NK-92 (cell line): Measurements from ENCODE around the gene DAD1.
"Not testable (repeated sequence)": the region's sequence is repeated elsewhere in the genome, so short reads cannot be mapped to it uniquely, and the experiment has no call there.

Experiments
- DNase-seq: peaks from one replicate; lab custom pipeline; 2025; ENCODE audit not compliant: unreplicated experiment; lab: John Stamatoyannopoulos, UW

Gene DAD1

DNA sequence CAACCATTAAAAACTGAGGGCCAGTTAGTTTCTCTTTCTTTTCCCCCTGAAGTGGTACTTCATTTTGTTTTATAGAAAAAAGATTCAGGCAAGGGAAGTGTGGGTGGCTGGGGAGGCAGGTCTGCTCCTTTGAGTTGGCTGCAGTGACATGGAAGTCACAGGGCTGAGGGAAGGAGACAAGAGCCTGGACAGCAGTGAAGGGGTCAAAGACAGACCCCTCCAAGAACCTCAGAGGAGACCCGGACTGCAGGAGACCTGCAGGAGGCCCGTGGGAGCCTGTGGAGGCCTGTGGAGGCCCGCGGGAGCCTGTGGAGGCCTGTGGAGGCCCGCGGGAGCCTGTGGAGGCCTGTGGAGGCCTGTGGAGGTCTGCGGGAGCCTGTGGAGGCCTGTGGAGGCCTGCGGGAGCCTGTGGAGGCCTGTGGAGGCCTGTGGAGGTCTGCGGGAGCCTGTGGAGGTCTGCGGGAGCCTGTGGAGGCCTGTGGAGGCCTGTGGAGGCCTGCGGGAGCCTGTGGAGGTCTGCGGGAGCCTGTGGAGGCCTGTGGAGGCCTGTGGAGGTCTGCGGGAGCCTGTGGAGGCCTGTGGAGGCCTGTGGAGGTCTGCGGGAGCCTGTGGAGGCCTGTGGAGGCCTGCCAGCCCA lies 35.0 kb downstream of the DAD1 start:
- DNase-seq: not testable (repeated sequence)

DNA sequence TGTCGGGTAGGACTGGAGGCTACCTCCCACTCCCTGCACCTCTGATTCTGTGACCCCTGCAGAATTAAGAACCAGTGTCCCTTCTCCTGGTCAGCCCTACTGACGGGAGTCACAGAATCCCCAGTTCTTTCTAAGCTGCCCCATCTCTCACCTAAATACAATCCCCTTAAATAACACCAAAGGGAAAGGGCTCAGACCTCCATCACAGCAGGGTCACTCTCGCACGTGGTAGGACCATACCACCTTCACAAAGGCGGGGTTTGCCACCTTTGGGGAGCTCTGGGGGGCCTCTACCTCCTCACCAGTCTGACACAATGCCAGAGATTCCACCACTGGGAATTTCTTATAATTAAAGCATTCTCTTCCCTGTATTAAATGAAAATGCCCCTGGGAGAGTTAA lies 35.6 kb downstream of the DAD1 start:
- no peak for DNase-seq

DNA sequence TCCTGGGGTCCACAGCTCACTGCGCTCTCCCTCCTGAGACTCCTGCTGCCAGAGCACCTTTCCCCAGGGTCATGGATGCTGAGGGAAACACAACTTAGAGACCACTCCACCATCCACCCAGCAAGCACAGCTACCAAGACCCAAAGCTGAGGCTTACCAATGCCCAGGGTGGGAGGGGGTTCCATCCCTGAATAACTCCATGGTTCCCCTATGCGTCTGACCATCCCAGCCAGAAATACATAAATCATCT lies 36.3 kb downstream of the DAD1 start:
- no peak for DNase-seq

DNA sequence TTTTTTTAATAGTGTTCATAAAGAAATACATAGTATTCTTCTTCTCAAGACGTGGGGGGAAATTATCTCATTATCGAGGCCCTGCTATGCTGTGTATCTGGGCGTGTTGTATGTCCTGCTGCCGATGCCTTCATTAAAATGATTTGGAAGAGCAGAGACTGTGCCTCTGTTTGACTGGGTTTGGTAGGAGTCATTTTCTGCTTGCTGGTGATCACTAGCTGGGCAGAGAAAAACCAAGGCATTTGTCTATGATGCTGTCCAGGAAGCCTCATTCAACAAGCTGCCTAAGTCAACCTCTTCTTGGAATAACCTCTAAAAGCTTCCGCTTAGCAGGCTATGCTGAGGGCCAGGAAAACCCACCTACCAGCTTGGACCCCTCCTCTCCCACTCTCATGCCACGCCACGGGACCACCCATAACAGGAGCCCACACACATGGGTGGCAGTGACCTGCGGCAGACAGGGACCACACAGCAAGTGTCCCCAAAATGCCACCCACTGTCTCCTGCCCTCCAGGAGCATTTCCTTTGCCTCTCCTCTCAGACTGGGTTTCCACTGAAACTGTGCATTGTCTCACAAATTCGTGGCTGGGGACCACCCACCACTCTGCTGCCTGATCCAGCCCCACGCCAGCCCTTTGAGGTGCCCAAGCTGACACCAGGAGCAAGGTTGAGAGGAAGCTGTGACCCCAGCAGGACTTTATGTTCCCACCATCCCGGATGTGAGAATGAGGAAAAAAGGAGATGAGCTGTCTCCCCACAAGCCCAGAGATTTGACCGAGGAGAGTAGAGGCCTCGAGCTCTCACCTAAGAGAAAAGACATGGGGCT lies 36.8 kb downstream of the DAD1 start:
- no peak for DNase-seq

DNA sequence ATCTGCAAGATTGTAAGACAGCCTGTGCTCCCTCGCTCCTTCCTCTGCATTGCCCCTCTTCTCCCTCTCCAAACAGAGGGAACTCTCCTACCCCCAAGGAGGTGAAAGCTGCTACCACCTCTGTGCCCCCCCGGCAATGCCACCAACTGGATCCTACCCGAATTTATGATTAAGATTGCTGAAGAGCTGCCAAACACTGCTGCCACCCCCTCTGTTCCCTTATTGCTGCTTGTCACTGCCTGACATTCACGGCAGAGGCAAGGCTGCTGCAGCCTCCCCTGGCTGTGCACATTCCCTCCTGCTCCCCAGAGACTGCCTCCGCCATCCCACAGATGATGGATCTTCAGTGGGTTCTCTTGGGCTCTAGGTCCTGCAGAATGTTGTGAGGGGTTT lies 37.4 kb downstream of the DAD1 start:
- DNase-seq: no peak

DNA sequence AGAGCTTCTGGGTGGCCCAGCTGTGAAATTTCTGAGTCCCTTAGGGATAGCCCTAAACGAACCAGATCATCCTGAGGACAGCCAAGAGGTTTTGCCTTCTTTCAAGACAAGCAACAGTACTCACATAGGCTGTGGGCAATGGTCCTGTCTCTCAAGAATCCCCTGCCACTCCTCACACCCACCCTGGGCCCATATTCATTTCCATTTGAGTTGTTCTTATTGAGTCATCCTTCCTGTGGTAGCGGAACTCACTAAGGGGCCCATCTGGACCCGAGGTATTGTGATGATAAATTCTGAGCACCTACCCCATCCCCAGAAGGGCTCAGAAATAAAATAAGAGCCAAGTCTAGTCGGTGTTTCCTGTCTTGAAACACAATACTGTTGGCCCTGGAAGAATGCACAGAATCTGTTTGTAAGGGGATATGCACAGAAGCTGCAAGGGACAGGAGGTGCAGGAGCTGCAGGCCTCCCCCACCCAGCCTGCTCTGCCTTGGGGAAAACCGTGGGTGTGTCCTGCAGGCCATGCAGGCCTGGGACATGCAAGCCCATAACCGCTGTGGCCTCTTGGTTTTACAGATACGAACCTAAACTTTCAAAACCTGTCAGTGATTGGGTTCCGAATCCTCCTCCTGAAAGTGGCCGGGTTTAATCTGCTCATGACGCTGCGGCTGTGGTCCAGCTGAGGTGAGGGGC lies 38.9 kb downstream of the DAD1 start:
- DNase-seq: no peak

DNA sequence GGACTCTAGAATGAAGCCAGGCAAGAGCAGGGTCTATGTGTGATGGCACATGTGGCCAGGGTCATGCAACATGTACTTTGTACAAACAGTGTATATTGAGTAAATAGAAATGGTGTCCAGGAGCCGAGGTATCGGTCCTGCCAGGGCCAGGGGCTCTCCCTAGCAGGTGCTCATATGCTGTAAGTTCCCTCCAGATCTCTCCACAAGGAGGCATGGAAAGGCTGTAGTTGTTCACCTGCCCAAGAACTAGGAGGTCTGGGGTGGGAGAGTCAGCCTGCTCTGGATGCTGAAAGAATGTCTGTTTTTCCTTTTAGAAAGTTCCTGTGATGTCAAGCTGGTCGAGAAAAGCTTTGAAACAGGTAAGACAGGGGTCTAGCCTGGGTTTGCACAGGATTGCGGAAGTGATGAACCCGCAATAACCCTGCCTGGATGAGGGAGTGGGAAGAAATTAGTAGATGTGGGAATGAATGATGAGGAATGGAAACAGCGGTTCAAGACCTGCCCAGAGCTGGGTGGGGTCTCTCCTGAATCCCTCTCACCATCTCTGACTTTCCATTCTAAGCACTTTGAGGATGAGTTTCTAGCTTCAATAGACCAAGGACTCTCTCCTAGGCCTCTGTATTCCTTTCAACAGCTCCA lies 39.6 kb downstream of the DAD1 start:
- DNase-seq: no peak

DNA sequence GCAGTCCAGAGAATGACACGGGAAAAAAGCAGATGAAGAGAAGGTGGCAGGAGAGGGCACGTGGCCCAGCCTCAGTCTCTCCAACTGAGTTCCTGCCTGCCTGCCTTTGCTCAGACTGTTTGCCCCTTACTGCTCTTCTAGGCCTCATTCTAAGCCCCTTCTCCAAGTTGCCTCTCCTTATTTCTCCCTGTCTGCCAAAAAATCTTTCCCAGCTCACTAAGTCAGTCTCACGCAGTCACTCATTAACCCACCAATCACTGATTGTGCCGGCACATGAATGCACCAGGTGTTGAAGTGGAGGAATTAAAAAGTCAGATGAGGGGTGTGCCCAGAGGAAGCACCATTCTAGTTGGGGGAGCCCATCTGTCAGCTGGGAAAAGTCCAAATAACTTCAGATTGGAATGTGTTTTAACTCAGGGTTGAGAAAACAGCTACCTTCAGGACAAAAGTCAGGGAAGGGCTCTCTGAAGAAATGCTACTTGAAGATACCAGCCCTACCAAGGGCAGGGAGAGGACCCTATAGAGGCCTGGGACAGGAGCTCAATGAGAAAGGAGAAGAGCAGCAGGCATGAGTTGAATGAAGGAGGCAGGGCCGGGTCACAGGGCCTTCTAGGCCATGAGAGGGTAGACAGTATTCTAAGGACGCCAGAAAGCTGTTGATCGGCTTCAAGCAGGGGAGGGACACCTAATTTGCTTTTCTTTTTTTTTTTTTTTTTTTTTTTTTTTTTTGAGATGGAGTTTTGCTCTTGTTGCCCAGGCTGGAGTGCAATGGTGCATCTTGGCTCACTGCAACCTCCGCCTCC lies 40.9 kb downstream of the DAD1 start:
- DNase-seq: no peak

DNA sequence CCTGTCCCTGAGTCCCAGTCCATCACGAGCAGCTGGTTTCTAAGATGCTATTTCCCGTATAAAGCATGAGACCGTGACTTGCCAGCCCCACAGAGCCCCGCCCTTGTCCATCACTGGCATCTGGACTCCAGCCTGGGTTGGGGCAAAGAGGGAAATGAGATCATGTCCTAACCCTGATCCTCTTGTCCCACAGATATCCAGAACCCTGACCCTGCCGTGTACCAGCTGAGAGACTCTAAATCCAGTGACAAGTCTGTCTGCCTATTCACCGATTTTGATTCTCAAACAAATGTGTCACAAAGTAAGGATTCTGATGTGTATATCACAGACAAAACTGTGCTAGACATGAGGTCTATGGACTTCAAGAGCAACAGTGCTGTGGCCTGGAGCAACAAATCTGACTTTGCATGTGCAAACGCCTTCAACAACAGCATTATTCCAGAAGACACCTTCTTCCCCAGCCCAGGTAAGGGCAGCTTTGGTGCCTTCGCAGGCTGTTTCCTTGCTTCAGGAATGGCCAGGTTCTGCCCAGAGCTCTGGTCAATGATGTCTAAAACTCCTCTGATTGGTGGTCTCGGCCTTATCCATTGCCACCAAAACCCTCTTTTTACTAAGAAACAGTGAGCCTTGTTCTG lies 41.6 kb downstream of the DAD1 start:
- no peak for DNase-seq

DNA sequence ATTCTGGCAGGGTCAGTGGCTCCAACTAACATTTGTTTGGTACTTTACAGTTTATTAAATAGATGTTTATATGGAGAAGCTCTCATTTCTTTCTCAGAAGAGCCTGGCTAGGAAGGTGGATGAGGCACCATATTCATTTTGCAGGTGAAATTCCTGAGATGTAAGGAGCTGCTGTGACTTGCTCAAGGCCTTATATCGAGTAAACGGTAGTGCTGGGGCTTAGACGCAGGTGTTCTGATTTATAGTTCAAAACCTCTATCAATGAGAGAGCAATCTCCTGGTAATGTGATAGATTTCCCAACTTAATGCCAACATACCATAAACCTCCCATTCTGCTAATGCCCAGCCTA lies 42.3 kb downstream of the DAD1 start:
- no peak for DNase-seq

DNA sequence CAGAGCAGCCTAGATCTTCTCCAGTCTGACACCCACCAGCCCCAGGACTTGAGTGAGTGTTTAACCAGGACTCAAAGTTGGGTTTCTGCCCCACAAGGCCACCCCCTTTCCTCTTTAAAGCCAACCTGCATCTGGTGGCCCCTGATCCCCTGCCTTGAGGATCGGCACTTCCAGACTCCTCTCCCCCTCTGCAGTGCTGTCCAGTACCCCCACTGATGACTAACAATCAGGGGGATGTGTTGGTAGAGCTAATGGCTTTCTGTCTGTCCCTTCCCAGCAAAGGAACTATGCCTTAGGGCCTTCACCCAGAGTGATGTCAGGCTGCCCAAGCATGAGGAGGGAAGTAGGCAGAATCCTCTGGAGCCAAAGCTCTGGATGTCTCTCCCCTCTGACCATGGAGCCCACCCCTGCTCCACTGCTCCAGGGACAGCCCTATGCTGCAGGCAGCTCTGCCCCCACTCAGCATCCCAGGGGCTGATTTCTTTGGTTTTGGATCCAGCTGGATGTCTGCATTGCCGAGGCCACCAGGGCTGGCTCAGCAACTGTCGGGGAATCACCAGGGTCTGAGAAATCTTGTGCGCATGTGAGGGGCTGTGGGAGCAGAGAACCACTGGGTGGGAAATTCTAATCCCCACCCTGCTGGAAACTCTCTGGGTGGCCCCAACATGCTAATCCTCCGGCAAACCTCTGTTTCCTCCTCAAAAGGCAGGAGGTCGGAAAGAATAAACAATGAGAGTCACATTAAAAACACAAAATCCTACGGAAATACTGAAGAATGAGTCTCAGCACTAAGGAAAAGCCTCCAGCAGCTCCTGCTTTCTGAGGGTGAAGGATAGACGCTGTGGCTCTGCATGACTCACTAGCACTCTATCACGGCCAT lies 42.9 kb downstream of the DAD1 start:
- DNase-seq: no peak

DNA sequence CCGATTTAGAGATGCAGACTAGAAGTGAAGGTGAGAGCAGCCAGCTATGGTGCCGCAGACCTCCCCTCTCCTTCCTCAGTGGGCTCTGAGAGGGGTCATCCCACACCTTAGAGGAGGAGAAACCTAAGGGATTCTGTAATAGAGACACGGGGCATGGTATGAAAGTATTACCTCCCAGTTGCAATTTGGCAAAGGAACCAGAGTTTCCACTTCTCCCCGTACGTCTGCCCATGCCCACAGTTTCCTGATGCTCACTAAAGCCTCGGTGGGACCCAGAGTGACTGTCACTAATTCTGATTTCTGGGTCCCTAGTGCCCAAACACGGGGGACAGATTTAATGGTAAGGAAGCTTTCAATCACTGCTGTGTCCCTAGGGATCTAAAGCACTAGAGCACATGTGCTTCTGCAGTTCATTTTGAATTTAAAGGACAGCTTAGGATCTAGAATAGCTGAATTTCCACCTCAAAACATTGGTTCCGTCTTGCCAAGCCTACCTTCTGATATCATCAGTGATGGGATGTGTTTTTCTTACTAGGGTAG lies 44.1 kb downstream of the DAD1 start:
- DNase-seq: no peak

DNA sequence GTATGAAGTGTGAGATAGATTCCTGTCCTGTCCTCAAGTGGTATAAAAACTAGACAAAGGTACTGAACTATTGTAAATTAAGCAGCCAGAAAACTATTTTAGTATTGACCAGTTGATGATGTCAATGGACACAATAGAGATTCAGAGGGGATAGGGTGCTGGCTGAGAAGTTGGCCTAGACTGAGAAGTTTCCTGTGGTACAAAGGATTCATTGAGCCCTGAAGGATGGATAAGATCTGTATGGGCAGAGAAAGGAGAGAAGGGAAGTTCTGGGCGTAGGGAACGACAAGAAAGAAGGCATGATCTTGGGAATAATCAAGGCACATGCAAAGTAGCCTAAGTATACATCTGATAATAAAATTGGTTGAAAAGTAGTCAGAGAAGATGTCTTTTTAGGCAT lies 44.6 kb downstream of the DAD1 start:
- DNase-seq: no peak

DNA sequence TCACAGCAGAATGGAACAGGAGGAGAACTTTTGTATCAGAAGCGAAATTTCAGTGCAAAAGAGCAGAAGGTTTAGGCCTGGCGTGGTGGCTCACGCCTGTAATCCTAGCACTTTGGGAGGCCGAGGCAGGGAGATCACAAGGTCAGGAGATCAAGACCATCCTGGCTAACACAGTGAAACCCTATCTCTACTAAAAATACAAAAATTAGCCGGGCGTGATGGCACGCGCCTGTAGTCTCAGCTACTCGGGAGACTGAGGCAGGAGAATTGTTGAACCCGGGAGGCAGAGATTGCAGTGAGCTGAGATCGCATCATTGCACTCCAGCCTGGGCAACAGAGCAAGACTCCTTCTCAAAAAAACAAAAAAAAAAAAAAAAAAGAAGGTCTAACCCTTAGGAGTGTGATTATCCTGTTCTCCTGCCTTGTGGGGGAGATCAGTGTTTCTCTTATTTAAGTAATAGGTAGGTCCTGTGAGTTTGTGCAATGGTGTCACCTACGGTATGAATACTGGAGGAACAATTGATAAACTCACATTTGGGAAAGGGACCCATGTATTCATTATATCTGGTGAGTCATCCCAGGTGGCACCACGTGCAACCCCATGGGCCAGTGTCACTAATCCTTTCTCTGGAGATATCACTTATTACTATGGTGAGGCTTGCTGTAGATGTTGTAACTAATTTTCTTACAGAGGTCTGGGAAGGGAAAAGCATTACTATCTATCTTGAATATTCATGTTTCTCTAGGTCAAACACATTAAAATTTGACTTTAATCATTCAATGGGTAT lies 45.3 kb downstream of the DAD1 start:
- DNase-seq: not testable (repeated sequence)

DNA sequence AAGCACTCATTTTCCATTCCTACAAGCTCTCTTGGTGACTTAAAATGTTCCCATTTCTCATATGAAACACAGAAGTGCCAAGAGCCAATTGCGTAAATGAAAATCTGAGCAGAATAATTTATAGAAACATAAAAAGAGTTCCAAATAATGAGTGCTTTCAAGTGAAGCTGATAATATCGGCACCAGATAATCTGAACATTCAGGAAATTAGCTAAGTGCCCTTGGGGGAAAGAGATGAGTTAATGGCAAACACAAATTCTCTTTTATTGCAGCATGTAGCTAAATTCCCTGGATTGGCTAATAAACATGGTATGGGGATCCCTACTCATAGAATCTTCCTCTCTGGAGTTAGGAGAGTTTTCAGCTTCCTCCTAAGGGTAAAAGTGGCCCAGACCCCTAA lies 46.7 kb downstream of the DAD1 start:
- no peak for DNase-seq

DNA sequence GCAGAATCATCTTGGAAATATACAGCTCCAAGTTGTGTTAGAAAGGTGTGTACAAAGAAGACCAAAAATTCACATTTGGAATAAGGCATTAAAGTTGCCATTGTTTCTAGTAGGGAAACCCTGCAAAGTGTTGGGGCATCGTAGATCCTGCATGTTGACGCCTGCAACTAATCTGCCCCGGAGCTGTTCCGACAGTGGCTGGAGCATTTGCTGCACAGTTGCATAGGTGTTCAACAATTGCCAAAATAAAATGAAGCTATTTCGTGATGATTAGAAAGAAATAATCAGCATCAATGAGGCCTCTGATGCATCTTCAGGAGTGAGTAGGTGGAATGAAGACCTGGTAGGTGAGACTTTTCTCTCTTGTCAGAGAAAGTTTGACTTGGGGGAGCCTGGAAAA lies 47.3 kb downstream of the DAD1 start:
- no peak for DNase-seq

DNA sequence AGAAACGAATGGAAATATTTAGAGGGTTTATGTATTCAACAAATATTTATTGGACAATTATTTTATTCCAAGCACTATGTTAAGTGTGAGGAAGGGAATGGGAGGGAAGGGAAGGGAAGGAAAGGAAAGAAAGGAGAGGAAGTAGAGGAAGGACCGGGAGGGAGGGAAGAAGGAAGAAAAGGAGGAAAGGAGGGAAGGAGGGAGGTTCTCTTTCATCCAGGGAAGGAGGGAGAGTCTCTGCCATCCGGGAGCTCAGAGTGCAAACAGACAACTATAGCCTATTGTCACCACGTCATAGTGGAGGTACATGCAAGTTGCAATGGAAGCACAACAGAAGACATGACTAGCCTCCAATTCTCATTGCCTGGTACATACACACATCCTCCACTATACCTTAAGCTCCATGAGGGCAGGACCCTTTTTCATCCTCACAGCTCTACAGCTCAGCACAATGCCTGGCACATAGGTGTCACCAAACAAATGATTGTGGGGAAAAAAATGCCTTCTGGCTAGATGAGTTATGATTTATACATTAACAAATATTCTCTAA lies 48.1 kb downstream of the DAD1 start:
- no peak for DNase-seq

DNA sequence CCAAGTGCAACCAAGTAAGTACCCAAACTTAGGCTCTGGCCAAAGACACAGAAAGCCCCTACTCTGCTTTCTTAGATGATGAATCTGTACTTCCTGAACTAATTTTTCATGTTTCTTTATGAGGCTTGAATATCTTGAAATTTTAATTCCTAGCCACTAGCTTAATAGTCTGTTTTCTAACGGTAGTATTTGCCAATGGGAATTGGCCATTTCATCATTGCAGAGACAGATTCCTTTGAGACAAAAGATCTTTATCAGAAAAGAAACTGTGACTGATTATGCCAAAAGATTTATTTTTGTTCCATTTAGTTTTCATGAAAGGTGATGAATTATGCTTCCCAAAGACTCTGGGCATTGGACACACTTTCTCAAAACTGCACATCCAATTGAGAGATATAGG lies 48.7 kb downstream of the DAD1 start:
- no peak for DNase-seq

DNA sequence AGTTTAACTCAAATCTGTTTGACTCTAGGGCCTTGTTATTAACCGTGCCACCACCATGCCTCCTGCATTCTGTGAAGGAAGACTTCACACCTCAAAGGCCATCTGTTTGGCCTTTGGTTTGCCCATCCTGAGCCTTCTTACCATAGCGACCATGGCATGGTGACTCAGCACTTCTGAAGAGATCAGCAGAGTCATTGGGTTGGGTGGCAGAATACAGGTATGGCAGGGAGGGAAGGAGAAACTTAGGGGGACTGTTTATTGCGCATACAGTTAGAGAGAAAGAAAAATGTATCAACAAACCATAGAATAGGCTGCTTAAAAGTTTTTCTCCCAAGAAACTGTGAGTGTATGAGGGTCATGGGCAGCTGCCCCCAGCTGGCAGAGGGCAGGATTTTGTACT lies 49.2 kb downstream of the DAD1 start:
- no peak for DNase-seq
